Activated CD4-positive, alpha-beta T cell treated with anti-CD3 and anti-CD28 coated beads, Interleukin-2, amount 50 U/mL, for 16 hours (primary cell): ENCODE data around the gene LMCD1.

Experiments
- DNase-seq: peaks from one replicate; pipeline ENCODE4 v3.0.0-alpha.2; 2020

Gene LMCD1

DNA sequence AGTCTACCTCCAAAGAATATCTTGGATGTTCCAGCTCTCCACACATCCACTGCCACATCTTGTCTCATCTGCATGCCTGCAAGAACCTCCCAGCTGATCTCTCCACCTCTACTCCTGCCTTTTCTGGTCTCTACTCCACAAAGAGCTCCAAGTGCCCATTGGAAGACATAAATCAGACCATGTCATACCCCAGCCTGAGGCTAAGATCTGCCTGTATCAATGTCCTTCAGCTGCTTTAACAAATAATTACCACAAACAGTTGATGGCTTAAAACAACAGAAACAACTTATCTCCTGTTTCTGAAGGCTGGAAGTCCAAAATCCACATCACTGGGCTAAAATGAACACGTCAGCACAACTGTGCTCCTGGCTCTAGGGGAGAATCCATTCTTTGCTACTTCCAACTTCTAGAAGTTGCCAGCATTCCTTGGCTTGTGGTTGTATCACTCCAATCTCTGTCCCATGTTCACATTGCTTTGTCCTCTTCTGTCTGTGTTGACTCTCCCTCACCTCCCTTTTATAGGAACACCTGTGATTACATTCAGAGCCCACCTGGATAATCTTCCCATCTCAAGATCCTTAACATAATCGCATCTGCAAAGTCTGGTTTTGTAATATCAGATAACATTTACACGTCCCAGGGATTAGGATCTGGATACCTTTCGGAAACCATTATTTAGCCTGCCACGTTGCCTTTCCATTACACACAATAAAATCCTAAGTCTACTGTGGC lies 17.0 kb upstream of the LMCD1 start:
- no peak for DNase-seq

DNA sequence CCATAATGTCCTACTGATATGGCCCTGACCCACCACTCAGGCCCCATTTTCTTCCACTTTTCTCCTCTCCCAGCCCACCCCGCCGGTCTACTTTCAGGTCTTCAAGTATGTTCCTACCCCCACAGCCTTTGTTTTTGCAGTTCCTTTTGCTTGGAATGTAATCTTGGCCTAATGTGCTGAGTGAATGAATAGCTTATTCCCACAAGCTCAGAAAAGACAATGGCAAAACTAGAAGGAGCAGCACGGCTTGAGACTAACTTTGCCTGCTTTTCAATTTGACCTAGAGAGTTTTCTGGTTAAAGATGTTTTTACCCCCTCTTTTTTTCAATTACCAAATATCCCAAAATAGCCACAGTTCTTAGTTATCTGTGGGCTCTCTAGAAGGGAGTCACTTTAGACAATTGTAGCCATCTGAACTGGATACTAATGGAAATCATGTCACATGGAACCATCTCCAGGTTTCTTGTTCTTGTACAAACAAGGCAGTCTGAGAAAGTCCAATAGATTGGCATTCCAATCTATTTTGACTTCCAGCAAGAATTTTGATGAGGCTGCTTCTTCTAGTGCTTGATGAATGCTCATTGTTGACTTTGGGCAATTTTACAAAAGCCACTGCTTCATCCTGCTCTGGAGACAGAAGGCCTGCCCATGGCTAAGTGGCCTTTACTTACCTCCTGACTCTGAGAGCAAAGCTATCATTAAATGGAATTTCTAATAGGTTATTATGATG lies 16.3 kb upstream of the LMCD1 start:
- DNase-seq = no peak

DNA sequence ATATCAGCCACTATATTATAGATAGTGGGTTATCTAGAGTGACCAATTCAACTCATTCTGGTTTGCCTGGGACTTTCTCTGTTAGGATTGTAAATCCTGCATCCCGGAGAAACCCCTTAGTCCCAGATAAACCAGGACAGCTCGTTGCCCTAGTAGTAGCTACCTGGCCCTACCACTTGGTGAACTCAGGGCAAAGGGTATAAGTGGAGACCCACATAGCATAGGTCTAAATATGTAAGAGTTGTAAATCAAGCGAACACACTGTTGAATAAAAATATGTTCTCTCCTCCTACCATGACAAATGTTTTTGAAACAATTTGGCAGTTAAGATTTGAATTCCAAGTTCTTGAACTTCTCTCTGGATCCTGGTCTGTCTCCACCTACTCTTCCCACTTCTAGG lies 15.7 kb upstream of the LMCD1 start:
- DNase-seq = no peak

DNA sequence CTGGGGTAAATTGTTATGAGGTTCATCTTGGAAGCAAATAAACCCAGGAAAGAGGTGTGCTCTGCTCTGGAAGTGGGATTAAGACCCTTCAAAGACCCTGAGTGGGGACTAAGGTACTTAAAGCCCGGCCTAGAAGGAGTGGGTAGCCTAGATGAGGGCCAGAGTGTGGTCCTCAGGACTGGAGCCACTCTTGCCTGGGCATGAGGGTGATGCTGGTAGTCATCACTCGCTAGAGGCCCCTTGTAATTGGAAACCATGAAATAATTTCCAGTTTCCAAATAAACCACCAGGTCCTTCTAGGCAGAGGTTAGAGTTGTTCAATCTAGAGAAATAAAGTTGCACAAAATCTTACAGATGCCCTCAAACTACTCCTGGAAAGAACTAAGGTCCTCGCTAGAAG lies 15.2 kb upstream of the LMCD1 start:
- DNase-seq = no peak

DNA sequence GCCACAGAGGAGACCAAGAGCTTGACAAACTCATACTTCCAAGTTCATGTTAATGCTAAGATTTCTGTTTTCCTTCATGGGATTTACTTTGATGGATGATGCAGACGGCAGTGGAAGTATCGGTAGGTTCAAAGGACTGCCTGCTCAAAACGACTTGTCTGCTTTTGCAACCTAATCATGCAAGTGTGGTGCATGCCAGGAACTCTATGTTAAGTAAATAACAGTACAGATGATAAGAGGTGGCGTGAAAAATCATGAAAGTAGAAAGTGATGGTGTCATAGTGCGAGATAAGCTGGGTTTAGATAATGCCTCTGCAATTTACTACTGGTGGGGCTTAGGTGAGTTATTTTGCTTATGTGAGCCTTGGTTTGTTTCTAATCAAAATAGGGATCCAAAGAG lies 14.7 kb upstream of the LMCD1 start:
- no peak for DNase-seq

DNA sequence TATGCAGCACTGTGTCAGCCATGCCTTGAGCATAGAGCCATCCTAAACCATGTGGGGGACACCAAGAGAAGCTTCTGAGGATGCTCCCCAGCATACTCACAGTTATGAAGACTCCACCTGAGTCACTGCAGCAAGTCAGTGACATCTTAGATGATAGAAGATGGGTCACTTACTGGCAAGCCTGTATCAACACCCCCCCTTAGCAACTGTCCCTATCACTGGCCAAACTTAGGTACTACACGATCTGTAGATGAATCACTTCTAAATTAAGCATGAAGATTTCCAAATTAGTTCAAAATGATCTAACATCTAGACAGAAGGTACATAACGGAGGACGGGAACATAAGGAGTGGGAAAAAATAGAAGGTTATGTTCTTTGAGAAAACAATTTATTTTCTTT lies 13.2 kb upstream of the LMCD1 start:
- no peak for DNase-seq

DNA sequence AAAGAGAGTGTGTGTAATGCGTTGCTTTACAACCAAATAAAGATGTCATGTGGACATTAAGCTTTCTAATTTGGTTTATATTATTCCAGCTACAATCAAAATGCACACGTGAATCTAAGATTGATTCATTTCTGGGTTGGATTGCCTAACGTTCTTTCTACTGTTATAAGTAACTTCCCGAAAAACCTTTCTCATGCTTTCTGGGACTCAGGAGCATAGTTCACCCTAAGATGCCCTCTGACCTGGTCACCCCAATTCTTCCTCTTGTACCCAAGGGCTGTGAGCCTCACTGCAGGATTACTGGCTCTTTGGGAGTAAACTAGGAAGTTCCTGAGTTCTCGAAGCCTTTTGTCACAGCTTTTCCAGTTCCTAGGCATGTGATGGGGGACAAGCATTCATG lies 12.7 kb upstream of the LMCD1 start:
- DNase-seq = no peak

DNA sequence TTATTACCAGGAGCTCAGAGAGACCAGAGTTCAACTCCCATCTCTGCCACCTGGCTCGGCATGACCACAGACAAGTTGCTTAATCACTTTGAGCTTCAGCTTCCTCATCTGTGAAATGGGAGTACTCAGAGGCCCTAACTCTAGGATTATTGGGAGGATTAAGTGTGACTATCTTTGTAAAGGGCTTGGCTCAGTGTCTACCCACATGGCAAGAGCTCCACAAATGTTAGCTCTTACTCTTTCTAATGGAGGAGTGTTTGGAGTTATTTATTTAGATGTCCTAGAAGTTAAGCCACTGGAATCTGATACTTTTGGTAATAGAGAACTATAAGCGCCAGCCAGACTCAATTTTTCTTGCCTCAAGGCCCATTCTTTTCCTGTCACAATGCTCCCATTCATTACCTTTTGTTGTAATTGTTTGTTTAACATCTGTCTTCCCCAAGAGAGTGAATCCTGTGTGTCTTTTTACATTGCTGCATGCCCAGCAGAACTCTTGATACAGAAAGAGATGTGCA lies 12.3 kb upstream of the LMCD1 start:
- DNase-seq = no peak

DNA sequence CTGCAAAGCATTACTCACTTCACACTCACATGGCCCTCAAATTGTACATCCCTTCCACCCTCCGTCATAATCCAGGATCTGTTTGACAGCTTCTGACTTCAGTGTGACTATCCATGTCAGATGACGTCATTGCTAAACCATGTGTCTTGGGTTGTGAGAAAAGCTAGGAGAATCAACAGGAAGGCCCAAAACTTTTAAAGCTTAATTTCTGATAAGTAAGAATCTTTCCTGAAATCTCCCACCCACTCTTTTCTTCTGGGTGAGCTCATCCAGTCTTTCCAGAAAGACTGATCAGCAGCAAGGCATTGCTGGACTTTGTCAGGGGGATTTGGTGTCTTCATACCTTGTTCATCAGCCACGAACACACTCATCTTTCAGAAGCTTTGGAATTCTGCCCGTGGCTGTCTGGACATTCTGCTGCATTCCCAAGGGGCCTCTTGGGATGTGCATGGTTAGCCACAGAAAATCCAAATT lies 11.5 kb upstream of the LMCD1 start:
- no peak for DNase-seq

DNA sequence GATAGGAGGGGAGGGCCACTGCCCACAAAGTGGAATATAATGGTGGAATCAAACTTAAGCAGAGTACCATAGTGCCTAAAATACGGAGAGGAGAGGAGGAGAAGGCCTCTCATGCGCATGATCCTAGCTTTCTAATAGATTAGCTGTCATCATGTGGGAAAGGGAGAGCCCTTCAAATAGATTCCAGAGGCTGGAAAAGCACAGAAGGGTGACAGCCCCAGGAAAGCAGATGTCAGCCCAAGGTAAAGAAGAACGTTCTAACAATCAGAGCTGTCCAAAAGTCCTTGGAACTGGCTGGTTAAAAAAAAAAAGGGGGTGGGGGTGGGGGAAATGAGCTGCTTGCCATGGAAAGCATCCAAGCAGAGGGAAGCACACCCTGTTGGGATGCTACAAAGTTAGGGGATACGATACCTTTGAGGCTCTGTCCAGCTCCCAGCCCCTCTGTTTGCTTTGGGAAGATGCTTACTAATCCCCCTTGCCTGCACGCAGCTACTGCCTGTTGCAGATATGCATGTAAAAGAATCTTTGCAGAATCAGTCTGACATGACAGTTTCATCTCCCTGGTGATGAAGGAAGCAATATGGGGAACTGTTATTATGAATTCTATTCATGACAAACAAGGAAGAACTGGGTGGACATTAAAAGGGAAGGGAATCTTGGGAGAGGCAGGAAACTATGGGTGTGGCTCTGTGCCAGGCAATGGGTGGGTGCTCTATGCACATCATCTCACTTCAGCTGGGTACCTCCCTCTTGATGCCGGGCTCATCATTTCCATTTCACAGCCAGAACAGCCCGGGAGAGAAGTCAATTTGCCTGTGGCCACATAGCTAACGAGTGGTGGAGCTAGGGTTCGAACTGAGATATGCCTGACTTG lies 10.1 kb upstream of the LMCD1 start:
- no peak for DNase-seq

DNA sequence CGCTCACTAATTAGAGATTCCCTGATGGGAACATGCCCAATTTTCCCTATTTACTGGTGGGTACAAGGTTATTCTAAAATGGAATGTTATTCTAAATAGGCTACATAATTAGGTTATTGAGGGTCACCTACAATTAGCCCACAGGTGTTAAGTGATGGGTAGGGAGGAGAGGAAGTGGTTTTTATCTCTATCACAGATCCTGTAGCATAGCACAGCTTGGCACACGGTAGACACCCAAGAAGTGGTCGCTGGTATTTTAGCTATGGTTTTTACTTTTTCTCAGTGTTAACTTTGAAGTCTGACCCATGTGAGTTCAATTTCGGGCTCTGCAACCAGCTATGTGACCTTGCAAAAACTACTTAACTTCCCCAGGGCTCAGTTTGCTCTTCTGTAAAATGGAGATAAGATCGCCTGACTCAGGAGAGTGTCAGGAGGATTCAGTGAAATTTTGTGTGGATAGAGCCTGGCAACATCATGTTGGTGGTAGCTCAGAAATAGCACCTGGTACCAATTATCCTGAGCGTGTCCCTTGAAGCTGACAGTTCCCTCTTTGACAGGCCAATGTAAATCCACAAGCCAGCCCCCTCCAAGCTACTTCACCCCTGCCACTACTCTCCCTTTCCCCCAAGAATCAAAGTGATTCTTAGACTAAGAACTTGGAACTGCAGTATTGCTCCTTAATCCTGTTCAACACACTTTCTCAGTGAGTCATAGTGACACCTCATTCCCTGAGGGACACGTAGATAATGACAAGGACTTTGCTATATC lies 8.7 kb upstream of the LMCD1 start:
- no peak for DNase-seq

DNA sequence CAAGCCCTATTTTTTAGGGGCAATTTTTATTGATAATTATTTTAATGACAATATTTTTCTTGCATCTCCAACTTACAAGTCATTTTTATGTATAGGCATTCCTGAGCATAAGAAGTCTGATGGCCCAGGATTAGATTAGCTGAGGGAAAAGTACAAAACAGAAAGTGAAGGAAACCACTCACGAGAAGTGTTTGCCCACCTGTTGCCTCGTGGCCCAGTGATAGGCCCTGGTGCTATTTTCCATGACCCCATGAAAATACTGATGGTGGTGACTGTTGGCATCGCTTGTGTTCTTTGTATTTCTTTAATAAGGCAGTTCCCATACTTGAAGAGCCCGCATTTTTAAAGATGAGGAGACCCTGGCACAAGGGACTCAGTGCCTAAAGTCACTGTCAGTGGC lies 7.9 kb upstream of the LMCD1 start:
- no peak for DNase-seq

DNA sequence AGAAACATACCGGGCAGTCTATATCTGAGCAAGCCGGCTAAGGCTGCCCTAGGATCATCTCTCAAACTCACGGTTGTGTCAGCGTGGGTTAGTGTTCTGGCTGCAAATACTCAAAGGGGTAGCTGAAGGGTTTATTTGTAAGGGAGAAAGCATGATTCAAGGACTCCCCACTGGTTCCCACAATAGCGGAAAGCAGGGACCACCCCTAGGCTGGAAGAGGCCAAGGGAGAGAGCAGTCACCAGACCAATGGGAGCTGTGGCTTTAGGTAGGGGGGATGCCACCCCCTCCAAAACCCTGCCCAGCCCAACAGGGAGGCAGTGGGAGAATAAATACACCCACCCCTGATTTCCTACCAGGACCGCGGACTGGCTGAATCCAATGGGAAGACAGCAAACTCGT lies 7.3 kb upstream of the LMCD1 start:
- no peak for DNase-seq

DNA sequence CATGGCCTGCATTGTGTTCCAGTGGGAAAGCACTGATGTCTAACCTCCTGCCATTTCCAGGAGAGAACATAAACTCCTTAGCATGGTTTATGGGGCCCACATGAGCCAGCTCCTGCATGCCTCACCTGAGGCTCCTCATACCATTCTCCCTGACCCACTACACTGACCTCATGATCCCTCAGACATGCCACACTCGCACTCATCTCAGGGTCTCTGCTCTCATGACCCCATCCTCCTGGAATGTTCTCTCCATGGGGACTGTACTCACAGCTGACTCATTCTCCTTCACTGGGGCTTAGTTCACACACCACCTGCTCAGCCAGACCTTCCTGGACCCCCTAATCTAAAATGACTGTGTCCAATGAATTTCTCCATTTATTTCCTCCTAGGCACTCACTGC lies 4.0 kb upstream of the LMCD1 start:
- DNase-seq = no peak

DNA sequence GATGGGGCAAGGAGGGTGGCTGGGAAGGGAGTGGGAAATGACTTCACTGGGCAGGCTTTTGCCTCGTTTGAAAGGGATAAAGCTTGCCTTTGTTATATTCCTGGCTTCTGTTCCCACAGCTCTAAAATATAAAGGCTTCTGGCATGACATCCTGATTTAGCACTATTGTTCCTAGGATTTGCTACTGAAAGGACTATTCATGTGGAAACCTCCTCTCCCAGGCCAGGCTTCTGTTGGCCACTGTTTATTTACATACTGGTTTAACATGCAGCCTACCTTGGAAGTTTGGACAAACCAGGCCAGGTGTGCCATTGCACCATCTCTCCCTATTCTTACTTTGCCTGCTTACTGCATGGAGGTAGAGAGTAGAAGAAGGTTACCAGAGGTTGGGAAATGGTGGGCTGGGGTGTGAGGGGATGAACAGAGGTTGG lies 2.4 kb upstream of the LMCD1 start:
- DNase-seq = no peak

DNA sequence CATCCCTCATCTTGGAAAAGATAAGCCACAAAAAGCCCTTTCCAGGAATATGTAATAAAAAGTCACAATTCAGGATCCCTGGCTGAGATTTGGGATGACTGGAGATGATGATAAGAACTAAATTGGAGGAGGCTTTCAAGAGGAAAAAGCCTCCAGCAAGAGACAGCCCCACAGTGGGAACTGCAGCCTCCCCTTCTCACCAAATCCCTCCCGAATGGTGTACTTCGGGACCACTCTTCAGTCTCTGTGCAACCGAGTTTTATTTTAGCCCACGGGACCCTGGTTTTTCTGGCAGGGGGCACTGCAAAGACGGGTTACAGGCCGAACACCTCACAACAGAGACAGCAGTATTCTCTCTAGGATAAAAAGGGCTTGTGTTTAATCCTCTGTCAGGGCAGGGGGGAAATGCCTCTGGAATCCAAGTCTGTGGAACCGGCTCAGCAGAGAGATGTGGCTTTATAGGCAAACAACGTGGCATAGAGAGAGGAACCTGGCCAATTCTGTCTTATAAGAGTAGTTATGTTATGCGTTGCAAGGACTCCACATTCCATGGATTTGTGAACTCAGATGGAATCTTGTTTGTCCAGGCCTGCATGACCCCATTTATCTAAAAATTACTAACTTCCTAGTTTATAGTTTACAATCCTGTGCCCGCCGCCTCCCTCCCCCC lies 1.2 kb upstream of the LMCD1 start:
- no peak for DNase-seq

DNA sequence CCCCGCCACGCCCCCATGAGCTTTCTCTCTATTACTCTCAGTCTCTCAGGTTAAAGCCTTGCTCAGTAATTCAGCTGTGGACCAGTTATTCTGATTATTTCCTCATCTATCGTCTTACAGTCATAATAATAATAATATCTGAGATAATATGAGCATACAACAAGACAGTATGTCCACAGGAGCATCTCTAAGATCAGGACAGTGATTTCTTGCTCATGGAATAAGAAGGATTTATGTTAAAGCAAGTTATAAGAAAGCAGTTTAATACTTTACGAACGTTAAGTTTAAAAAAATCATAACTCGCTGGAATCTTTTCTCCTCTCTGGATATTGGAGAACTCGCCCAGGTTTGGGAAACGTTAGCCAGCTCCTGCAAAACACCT lies 643 bp upstream of the LMCD1 start:
- no peak for DNase-seq

DNA sequence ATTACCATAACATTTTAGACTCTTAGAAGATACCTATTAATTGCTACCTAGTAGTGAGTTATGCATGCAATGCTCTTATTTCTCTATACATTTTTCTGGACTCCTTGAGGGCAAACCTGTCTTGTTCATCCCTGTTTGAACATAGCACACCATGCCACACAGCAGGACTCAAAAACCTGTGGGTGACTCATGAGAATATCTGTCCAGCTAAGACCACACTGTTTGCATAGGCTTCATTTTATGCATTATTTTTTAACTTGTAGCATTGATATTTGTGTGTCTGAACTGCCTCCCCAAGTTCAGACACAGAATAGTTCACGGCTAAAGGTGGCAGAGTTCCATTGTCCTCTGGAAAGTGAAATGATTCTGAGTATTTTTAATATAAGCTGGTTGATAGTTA lies 1.8 kb downstream of the LMCD1 start:
- no peak for DNase-seq

DNA sequence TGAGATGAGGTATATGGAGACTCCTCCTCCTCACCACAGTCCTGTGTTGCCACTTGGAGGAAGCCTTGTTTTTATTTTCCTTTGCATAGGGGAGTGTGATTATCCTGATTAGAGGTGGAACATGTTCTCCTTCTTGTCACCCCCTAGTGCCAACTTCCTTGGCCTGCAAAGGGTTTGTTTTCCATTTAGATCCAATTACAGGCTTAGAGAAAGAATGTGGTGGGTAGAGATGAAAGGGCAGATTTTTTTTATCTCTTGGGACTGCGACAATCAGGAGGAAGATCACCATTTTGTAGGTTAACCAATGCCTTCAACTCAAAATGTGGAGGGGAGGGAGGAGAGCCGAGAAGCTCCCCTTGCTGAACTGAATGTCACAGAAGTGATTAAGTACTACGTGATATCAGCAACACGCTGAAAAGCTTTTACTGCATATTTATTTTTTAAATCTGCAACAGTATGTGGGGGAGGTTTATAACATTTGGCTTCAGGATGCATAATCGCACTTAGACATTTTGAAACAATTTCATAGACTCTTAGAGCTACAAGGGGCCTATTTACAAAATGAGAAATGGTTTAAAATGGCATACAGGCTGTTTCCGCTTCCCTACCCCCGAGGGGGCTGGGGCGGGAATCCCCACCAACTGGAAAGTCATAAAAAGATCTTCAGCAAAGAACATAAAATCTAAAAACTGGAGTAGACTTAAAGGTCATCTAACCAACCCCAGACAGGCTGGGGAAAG lies 2.4 kb downstream of the LMCD1 start:
- no peak for DNase-seq

DNA sequence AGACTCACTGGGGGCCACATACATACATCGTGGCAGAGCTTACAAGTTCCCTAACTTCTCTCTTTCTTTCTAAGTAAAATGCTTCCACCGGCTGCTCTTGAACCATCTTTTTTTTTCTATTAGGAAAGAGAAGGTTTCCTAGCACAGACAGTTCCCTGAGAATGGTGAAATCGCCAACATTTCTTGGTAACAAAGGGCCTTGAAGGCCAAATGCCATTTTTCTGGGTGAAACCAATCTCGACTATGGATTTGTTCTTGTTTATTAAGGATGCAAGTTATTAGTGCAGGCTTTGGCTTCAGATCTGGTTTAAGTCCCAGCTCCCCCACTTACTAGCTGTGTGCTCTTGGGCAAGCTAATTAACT lies 3.0 kb downstream of the LMCD1 start:
- DNase-seq = no peak

DNA sequence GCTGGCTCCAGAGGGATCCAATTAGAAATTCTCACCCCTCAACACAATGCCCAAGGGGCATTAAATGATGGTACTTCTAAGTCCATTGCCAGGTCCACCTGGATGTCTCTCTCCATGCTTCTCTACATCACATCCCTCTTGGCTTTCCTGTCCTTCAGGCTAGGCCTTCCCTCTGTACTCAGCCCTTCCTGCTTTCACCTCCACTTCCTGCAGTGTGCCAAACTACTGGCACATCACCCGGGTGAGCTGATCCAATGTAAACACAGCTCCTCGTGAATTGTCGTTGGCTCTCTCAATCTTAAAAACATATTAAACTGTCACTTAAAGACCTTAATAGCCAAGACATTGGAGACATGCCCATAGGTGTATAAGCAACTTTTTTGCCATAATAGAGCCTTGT lies 4.0 kb downstream of the LMCD1 start:
- no peak for DNase-seq
